ENCODE results near the gene DTX1.

- TF ChIP-seq POLR2A (IDR thresholded peaks at IDR 0.05) (no peak), CTCF (IDR thresholded peaks at IDR 0.05) (no peak)
Measured at GRCh38 chr12:113059071-113059595, 2.6 kb downstream of the DTX1 start.
